Loucy (cell line): ENCODE measurements around the gene SMPD2.

Source experiments
- CTCF ChIP-seq: fragments of 200-600 bp; sonication (generic); conservative IDR thresholded peaks from 2 replicates; pipeline ENCODE4 v1.5.1; 2014; ENCODE audit warnings: mild to moderate bottlenecking, antibody characterized with exemption, low read length
- EZH2phosphoT487 ChIP-seq: fragments of 200-600 bp; IDR thresholded peaks from 2 replicates; pipeline ENCODE4 v1.6.1; 2018; ENCODE audit warnings: antibody characterized with exemption, mild to moderate bottlenecking, moderate library complexity, borderline replicate concordance

GRCh38 chr6:109393886-109394281 is 46.6 kb upstream of the SMPD2 start:
- TF ChIP-seq CTCF (no peak), EZH2phosphoT487 (no peak)
